Measurements from ENCODE around the gene TOM1L1.

Gene TOM1L1

GRCh38 chr17:54898576-54898975, 2.1 kb upstream of the TOM1L1 start:
- DNase-seq (ENCODE audit: low read depth in 2 of 3, low spot score in 2 of 3), result no peak

GRCh38 chr17:54899201-54899600, 1.5 kb upstream of the TOM1L1 start:
- DNase-seq (ENCODE audit: low read depth in 2 of 3, low spot score in 2 of 3), result no peak

GRCh38 chr17:54899721-54900456, 763 bp upstream of the TOM1L1 start:
- DNase-seq (ENCODE audit: low read depth in 2 of 3, low spot score in 2 of 3), result no peak

GRCh38 chr17:54901230-54901822, 674 bp downstream of the TOM1L1 start:
- no peak for DNase-seq (ENCODE audit: low read depth in 2 of 3, low spot score in 2 of 3)

GRCh38 chr17:54902017-54902416, 1.4 kb downstream of the TOM1L1 start:
- DNase-seq (ENCODE audit: low read depth in 2 of 3, low spot score in 2 of 3), result no peak

- DNase-seq (ENCODE audit: low read depth in 2 of 3, low spot score in 2 of 3), result no peak
These were observed 2.0 kb downstream of the TOM1L1 start for GRCh38 chr17:54902611-54903010.

- DNase-seq (ENCODE audit: low read depth in 2 of 3, low spot score in 2 of 3), result no peak
These were observed 2.7 kb downstream of the TOM1L1 start for GRCh38 chr17:54903375-54903774.

- DNase-seq (ENCODE audit: low read depth in 2 of 3, low spot score in 2 of 3), result no peak
These were observed 6.0 kb downstream of the TOM1L1 start for GRCh38 chr17:54906683-54907082.

- DNase-seq (ENCODE audit: low read depth in 2 of 3, low spot score in 2 of 3), result no peak
These were observed 6.7 kb downstream of the TOM1L1 start for GRCh38 chr17:54907376-54907775.

GRCh38 chr17:54909766-54910165, 9.1 kb downstream of the TOM1L1 start:
- no peak for DNase-seq (ENCODE audit: low read depth in 2 of 3, low spot score in 2 of 3)

GRCh38 chr17:54916721-54917120, 16.1 kb downstream of the TOM1L1 start:
- DNase-seq (ENCODE audit: low read depth in 2 of 3, low spot score in 2 of 3), result no peak

- DNase-seq (ENCODE audit: low read depth in 2 of 3, low spot score in 2 of 3), result no peak
These were observed 18.8 kb downstream of the TOM1L1 start for GRCh38 chr17:54919425-54919824.

- DNase-seq (ENCODE audit: low read depth in 2 of 3, low spot score in 2 of 3), result no peak
These were observed 20.2 kb downstream of the TOM1L1 start for GRCh38 chr17:54920819-54921218.

GRCh38 chr17:54924405-54924804, 23.8 kb downstream of the TOM1L1 start:
- no peak for DNase-seq (ENCODE audit: low read depth in 2 of 3, low spot score in 2 of 3)

GRCh38 chr17:54927525-54927924, 26.9 kb downstream of the TOM1L1 start:
- DNase-seq (ENCODE audit: low read depth in 2 of 3, low spot score in 2 of 3), result no peak

- DNase-seq (ENCODE audit: low read depth in 2 of 3, low spot score in 2 of 3), result no peak
These were observed 32.1 kb downstream of the TOM1L1 start for GRCh38 chr17:54932711-54933110.

GRCh38 chr17:54933921-54934320, 33.3 kb downstream of the TOM1L1 start:
- no peak for DNase-seq (ENCODE audit: low read depth in 2 of 3, low spot score in 2 of 3)

- DNase-seq (ENCODE audit: low read depth in 2 of 3, low spot score in 2 of 3), result no peak
These were observed 34.8 kb downstream of the TOM1L1 start for GRCh38 chr17:54935471-54935870.

GRCh38 chr17:54937018-54937417, 36.4 kb downstream of the TOM1L1 start:
- no peak for DNase-seq (ENCODE audit: low read depth in 2 of 3, low spot score in 2 of 3)

- DNase-seq (ENCODE audit: low read depth in 2 of 3, low spot score in 2 of 3), result no peak
These were observed 36.8 kb downstream of the TOM1L1 start for GRCh38 chr17:54937426-54937825.

- DNase-seq (ENCODE audit: low read depth in 2 of 3, low spot score in 2 of 3), result no peak
These were observed 40.6 kb downstream of the TOM1L1 start for GRCh38 chr17:54941285-54941684.

GRCh38 chr17:54944796-54945195, 44.1 kb downstream of the TOM1L1 start:
- no peak for DNase-seq (ENCODE audit: low read depth in 2 of 3, low spot score in 2 of 3)

GRCh38 chr17:54945231-54945630, 44.6 kb downstream of the TOM1L1 start:
- no peak for DNase-seq (ENCODE audit: low read depth in 2 of 3, low spot score in 2 of 3)
